PFSK-1 (cell line): Measurements from ENCODE around the gene MAGOHB.
A peak's percentile ranks its signal among the peaks of the same experiment; 100 is the strongest.

ENCODE experiments used
- FOXP2 ChIP-seq: optimal IDR thresholded peaks from 2 replicates; pipeline ENCODE3; 2011; ENCODE audit warnings: borderline replicate concordance, control low read depth, inconsistent platforms; ENCODE audit not compliant: insufficient read depth; ENCODE audit errors: extremely low read length, extremely low read depth
- POLR2AphosphoS5 ChIP-seq: IDR thresholded peaks from 2 replicates; pipeline ENCODE4 v1.6.1; 2012; ENCODE audit warnings: low read depth, mild to moderate bottlenecking, control low read depth, low read length, moderate library complexity
- SIN3A ChIP-seq: IDR thresholded peaks from 2 replicates; pipeline ENCODE4 v1.6.1; 2012; ENCODE audit warnings: mild to moderate bottlenecking, low read length, moderate library complexity, borderline replicate concordance; ENCODE audit not compliant: insufficient read depth
- TAF1 ChIP-seq: IDR thresholded peaks from 2 replicates; pipeline ENCODE4 v1.6.1; 2012; ENCODE audit warnings: low read length, control low read depth, borderline replicate concordance; ENCODE audit not compliant: insufficient read depth
- TF ChIP-seq, protein P1 (sequence below), 2 experiments: IDR thresholded peaks; 2 replicates each; pipeline versions ENCODE4 v1.6.1 to v1.8.0; 2011 to 2012; ENCODE audit warnings: low read depth in 2 of 2, low read length in 2 of 2, control low read depth in 1 of 2, inconsistent platforms in 1 of 2, mild to moderate bottlenecking in 1 of 2, moderate library complexity in 1 of 2; ENCODE audit not compliant: insufficient read depth in 1 of 2

DNA sequence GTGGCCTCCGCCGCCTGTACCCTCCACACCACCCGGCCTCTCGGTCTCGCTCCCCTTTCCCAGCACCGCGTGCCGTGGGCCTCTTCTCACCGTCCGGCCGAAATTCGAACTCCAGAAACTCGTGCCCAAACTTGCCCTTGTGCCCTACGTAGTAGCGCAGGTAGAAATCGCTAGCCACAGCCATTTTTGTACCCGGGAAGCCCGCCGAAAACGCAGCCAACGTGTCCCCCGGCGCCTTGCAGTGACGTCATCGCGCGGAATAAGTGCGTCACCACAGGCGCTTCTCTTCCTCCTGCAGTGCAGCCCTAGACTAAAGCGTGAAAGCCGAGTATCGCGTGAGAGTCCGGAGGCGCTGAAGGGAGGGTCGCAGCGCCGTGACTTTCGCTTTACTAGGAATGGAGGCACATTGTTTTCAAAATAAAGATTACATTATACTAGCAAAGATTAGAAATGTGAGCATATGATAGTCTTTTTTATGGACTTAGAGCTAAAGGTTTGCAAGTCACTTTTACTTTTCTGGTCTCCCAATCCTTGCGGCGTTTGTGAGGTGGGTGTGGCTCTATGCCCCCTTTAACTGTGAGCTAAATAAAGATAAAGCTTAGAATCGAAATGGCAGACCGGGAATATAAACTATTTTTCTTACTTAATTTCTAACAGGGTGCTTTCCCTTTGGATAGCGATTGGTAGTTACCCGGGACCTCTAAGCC lies at the start of gene MAGOHB:
- TF ChIP-seq, protein P1, sequence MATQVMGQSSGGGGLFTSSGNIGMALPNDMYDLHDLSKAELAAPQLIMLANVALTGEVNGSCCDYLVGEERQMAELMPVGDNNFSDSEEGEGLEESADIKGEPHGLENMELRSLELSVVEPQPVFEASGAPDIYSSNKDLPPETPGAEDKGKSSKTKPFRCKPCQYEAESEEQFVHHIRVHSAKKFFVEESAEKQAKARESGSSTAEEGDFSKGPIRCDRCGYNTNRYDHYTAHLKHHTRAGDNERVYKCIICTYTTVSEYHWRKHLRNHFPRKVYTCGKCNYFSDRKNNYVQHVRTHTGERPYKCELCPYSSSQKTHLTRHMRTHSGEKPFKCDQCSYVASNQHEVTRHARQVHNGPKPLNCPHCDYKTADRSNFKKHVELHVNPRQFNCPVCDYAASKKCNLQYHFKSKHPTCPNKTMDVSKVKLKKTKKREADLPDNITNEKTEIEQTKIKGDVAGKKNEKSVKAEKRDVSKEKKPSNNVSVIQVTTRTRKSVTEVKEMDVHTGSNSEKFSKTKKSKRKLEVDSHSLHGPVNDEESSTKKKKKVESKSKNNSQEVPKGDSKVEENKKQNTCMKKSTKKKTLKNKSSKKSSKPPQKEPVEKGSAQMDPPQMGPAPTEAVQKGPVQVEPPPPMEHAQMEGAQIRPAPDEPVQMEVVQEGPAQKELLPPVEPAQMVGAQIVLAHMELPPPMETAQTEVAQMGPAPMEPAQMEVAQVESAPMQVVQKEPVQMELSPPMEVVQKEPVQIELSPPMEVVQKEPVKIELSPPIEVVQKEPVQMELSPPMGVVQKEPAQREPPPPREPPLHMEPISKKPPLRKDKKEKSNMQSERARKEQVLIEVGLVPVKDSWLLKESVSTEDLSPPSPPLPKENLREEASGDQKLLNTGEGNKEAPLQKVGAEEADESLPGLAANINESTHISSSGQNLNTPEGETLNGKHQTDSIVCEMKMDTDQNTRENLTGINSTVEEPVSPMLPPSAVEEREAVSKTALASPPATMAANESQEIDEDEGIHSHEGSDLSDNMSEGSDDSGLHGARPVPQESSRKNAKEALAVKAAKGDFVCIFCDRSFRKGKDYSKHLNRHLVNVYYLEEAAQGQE (IDR thresholded peaks at IDR 0.05; ENCODE audit: insufficient read depth in 1 of 2, low read depth in 2 of 2, low read length in 2 of 2) = 0 out of 4 replicates have a peak, but pooled peaks of 1 of the 2 experiments have one; percentile 40
- TF ChIP-seq POLR2AphosphoS5 = peak; percentile 84; the same call in 1 of the 2 replicates
- peak; percentile 86; the same call in 1 of the 2 replicates for TF ChIP-seq TAF1
- TF ChIP-seq SIN3A = peak; percentile 74; the same call in 1 of the 2 replicates
- TF ChIP-seq FOXP2 = no peak
